ENCODE results near the gene FHIT. TPM values are rescaled to one million over a fixed set of nuclear protein-coding genes. Genes with fewer than 3 reads are reported as not detected.

Gene FHIT
- total and polyA plus RNA-seq, 7 donors = 2.4 to 10.2 (median 6.1) TPM

GRCh38 chr3:59880717-59881116 is 1370.5 kb downstream of the FHIT start:
- Histone ChIP-seq H3K27me3 (no peaks in the 10 kb centered on the region), H3K4me3 (no peak overlapping the region), H3K4me1 (peaks cover 0 to 3% (median 0%) of the 10 kb centered on the region in 4 donors), H3K9me3 (no peaks in the 10 kb centered on the region), H3K27ac (no peak overlapping the region), H3K36me3 (no peaks in the 10 kb centered on the region)
- TF ChIP-seq EP300 (IDR thresholded peaks at IDR 0.05) = no peak
- TF ChIP-seq CTCF (IDR thresholded peaks at IDR 0.05) = no peak
- TF ChIP-seq POLR2A (IDR thresholded peaks at IDR 0.05) = no peak
- TF ChIP-seq POLR2AphosphoS5 (IDR thresholded peaks at IDR 0.05) = no peak
- 87% methylated on average over 2 of the region's 2 CpGs for WGBS, 2 donors
- DNase-seq = no peak
- intact Hi-C loops (cut with DNase I) = no loop called here

- intact Hi-C loops (cut with DNase I) = no loop called here
- 56 to 66% methylated on average over 2 of the region's 2 CpGs for WGBS, 2 donors
- no peak overlapping the region for H3K4me3 ChIP-seq
- peaks cover 0 to 3% (median 0%) of the 10 kb centered on the region in 4 donors for H3K4me1 ChIP-seq
- H3K9me3 ChIP-seq = no peaks in the 10 kb centered on the region
- no peak overlapping the region for H3K27ac ChIP-seq
- TF ChIP-seq EP300 (IDR thresholded peaks at IDR 0.05) (no peak), CTCF (IDR thresholded peaks at IDR 0.05) (no peak)
- DNase-seq = no peak
- H3K36me3 ChIP-seq = no peaks in the 10 kb centered on the region
- H3K27me3 ChIP-seq = no peaks in the 10 kb centered on the region
These were observed 1372.1 kb downstream of the FHIT start for GRCh38 chr3:59879031-59879581.

GRCh38 chr3:59878038-59878427 is 1373.2 kb downstream of the FHIT start:
- Histone ChIP-seq H3K9me3 (no peaks in the 10 kb centered on the region), H3K27me3 (no peaks in the 10 kb centered on the region), H3K27ac (no peak overlapping the region), H3K4me1 (peaks cover 0 to 3% (median 0%) of the 10 kb centered on the region in 4 donors), H3K4me3 (no peak overlapping the region), H3K36me3 (no peaks in the 10 kb centered on the region)
- TF ChIP-seq POLR2A (IDR thresholded peaks at IDR 0.05) (no peak), CTCF (IDR thresholded peaks at IDR 0.05) (no peak), POLR2AphosphoS5 (IDR thresholded peaks at IDR 0.05) (no peak), EP300 (IDR thresholded peaks at IDR 0.05) (no peak)
- no peak for DNase-seq
- WGBS, 2 donors = 37 to 66% methylated on average over 2 of the region's 2 CpGs
- intact Hi-C loops (cut with DNase I) = no loop called here

- Histone ChIP-seq H3K27ac (no peak overlapping the region), H3K4me3 (no peak overlapping the region), H3K4me1 (peaks cover 0 to 3% (median 0%) of the 10 kb centered on the region in 4 donors), H3K36me3 (no peaks in the 10 kb centered on the region), H3K9me3 (no peaks in the 10 kb centered on the region), H3K27me3 (no peaks in the 10 kb centered on the region)
- no peak for DNase-seq
- intact Hi-C loops (cut with DNase I) = no loop called here
- TF ChIP-seq CTCF (IDR thresholded peaks at IDR 0.05) (no peak), EP300 (IDR thresholded peaks at IDR 0.05) (no peak), POLR2A (IDR thresholded peaks at IDR 0.05) (no peak), POLR2AphosphoS5 (IDR thresholded peaks at IDR 0.05) (no peak)
- WGBS, 2 donors = 91 to 92% methylated on average over 2 of the region's 2 CpGs
These were observed 1373.8 kb downstream of the FHIT start for GRCh38 chr3:59877263-59878037.
